ENCODE data around the gene LEKR1.

DNA sequence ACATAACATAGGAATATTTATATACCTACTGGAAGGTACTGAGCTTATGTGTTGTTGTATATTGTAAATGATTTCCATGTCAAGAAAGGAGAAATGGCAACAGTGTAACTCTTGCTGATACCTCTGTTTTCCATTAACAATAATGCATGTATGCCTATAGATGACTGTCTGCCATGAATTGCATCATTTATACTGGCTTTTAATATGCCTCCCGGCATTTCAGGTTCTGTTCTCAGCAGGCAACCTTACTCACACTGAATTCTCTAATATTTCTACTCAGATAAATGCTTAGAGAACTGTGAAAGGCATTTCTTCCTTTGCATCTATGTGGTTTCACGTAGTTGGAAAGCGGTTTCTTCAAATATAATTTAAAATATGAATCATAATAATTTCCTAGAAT is 41.8 kb downstream of the LEKR1 start:
- TF ChIP-seq, protein P1, sequence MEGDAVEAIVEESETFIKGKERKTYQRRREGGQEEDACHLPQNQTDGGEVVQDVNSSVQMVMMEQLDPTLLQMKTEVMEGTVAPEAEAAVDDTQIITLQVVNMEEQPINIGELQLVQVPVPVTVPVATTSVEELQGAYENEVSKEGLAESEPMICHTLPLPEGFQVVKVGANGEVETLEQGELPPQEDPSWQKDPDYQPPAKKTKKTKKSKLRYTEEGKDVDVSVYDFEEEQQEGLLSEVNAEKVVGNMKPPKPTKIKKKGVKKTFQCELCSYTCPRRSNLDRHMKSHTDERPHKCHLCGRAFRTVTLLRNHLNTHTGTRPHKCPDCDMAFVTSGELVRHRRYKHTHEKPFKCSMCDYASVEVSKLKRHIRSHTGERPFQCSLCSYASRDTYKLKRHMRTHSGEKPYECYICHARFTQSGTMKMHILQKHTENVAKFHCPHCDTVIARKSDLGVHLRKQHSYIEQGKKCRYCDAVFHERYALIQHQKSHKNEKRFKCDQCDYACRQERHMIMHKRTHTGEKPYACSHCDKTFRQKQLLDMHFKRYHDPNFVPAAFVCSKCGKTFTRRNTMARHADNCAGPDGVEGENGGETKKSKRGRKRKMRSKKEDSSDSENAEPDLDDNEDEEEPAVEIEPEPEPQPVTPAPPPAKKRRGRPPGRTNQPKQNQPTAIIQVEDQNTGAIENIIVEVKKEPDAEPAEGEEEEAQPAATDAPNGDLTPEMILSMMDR (IDR thresholded peaks at IDR 0.05; ENCODE audit: low read length) = no peak
- no peak for TF ChIP-seq EZH2 (optimal IDR thresholded peaks at IDR 0.05; ENCODE audit: low read depth, low read length)
- TF ChIP-seq EZH2phosphoT487 (IDR thresholded peaks at IDR 0.05; ENCODE audit: low read length) = no peak
